ENCODE measurements around the gene MMP25.

Gene MMP25

GRCh38 chr16:3088925-3089716 lies 42.8 kb downstream of the MMP25 start:
- TF ChIP-seq ZNF274 (IDR thresholded peaks at IDR 0.05; ENCODE audit: low read depth, low read length) = no peak
- no peak overlapping the region for H3K4me3 ChIP-seq (ENCODE audit: low read length)

- TF ChIP-seq ZNF274 (IDR thresholded peaks at IDR 0.05; ENCODE audit: low read depth, low read length) = no peak
- H3K4me3 ChIP-seq (ENCODE audit: low read length) = no peak overlapping the region
These were observed 43.6 kb downstream of the MMP25 start for GRCh38 chr16:3089717-3090592.

- TF ChIP-seq ZNF274 (IDR thresholded peaks at IDR 0.05; ENCODE audit: low read depth, low read length) = no peak
- H3K4me3 ChIP-seq (ENCODE audit: low read length) = no peak overlapping the region
These were observed 45.2 kb downstream of the MMP25 start for GRCh38 chr16:3091551-3091950.

- no peak overlapping the region for H3K4me3 ChIP-seq (ENCODE audit: low read length)
- TF ChIP-seq ZNF274 (IDR thresholded peaks at IDR 0.05; ENCODE audit: low read depth, low read length) = no peak
These were observed 46.2 kb downstream of the MMP25 start for GRCh38 chr16:3092501-3092941.

GRCh38 chr16:3094289-3095027 lies 48.1 kb downstream of the MMP25 start:
- no peak overlapping the region for H3K4me3 ChIP-seq (ENCODE audit: low read length)
- TF ChIP-seq ZNF274 (IDR thresholded peaks at IDR 0.05; ENCODE audit: low read depth, low read length) = no peak

- TF ChIP-seq ZNF274 (IDR thresholded peaks at IDR 0.05; ENCODE audit: low read depth, low read length) = no peak
- H3K4me3 ChIP-seq (ENCODE audit: low read length) = no peak overlapping the region
These were observed 49.5 kb downstream of the MMP25 start for GRCh38 chr16:3095869-3096268.

- no peak overlapping the region for H3K4me3 ChIP-seq (ENCODE audit: low read length)
- TF ChIP-seq ZNF274 (IDR thresholded peaks at IDR 0.05; ENCODE audit: low read depth, low read length) = no peak
These were observed 50.0 kb downstream of the MMP25 start for GRCh38 chr16:3096362-3096761.

- no peak overlapping the region for H3K4me3 ChIP-seq (ENCODE audit: low read length)
- TF ChIP-seq ZNF274 (IDR thresholded peaks at IDR 0.05; ENCODE audit: low read depth, low read length) = no peak
These were observed 50.9 kb downstream of the MMP25 start for GRCh38 chr16:3097266-3097665.

GRCh38 chr16:3098459-3099394 lies 52.4 kb downstream of the MMP25 start, which contains the start of gene ZSCAN10:
ZSCAN10 (minus strand) TSS chr16:3099294; CDS start chr16:3092937, 6,357 bp downstream.
- TF ChIP-seq ZNF274 (IDR thresholded peaks at IDR 0.05; ENCODE audit: low read depth, low read length) = no peak
- H3K4me3 ChIP-seq (ENCODE audit: low read length) = peak within 1 kb of the TSS; percentile 10; the same call in 1 of the 2 replicates

GRCh38 chr16:3099395-3099731 lies 53.0 kb downstream of the MMP25 start:
- no peak for TF ChIP-seq ZNF274 (IDR thresholded peaks at IDR 0.05; ENCODE audit: low read depth, low read length)
- H3K4me3 ChIP-seq (ENCODE audit: low read length) = no peak overlapping the region

GRCh38 chr16:3099732-3100499 lies 53.6 kb downstream of the MMP25 start:
- TF ChIP-seq ZNF274 (IDR thresholded peaks at IDR 0.05; ENCODE audit: low read depth, low read length) = no peak
- H3K4me3 ChIP-seq (ENCODE audit: low read length) = peak overlapping the region; percentile 10; the same call in 1 of the 2 replicates

GRCh38 chr16:3101018-3101840 lies 54.9 kb downstream of the MMP25 start:
- H3K4me3 ChIP-seq (ENCODE audit: low read length) = no peak overlapping the region

More at GRCh38 chr16:3101018-3101840, 54.9 kb downstream of the MMP25 start:
- no peak for TF ChIP-seq ZNF274 (IDR thresholded peaks at IDR 0.05; ENCODE audit: low read depth, low read length)
